Smooth muscle cell (in vitro differentiated cells): ENCODE results near the gene L3MBTL3. TPM values are rescaled to one million over a fixed set of nuclear protein-coding genes. Genes with fewer than 3 reads are reported as not detected.

Source experiments
- DNase-seq: peaks from one replicate; lab custom pipeline; 2025; ENCODE audit not compliant: unreplicated experiment; lab: John Stamatoyannopoulos, UW
- H2AFZ ChIP-seq: fragments of 200-600 bp; sonication (generic); 2 replicates; pipeline ENCODE4 v1.6.0; 2016; ENCODE audit warnings: antibody characterized with exemption, low read depth, mild to moderate bottlenecking
- H3F3A ChIP-seq: fragments of 200-600 bp; sonication (generic); 2 replicates; pipeline ENCODE4 v1.6.0; 2017; ENCODE audit warnings: antibody characterized with exemption, low read depth
- H3K27ac ChIP-seq: fragments of 200-600 bp; sonication (generic); 2 replicates; pipeline ENCODE4 v1.5.1; 2016; ENCODE audit warnings: low read depth, mild to moderate bottlenecking
- H3K27me3 ChIP-seq: fragments of 200-600 bp; sonication (generic); 2 replicates; pipeline ENCODE4 v1.6.1; 2016; ENCODE audit warnings: low read depth, mild to moderate bottlenecking
- H3K36me3 ChIP-seq: fragments of 200-600 bp; sonication (generic); 2 replicates; pipeline ENCODE4 v1.5.1; 2016; ENCODE audit warnings: low read depth
- H3K4me1 ChIP-seq: fragments of 200-600 bp; sonication (generic); 2 replicates; pipeline ENCODE4 v1.5.1; 2016; ENCODE audit warnings: low read depth
- H3K4me2 ChIP-seq: fragments of 200-600 bp; sonication (generic); 2 replicates; pipeline ENCODE4 v1.6.0; 2016; ENCODE audit warnings: mild to moderate bottlenecking
- H3K4me3 ChIP-seq: fragments of 200-600 bp; sonication (generic); 2 replicates; pipeline ENCODE4 v1.5.1; 2016; ENCODE audit warnings: mild to moderate bottlenecking
- H3K79me2 ChIP-seq: fragments of 200-600 bp; sonication (generic); 2 replicates; pipeline ENCODE4 v1.6.0; 2016; ENCODE audit warnings: low read depth, mild to moderate bottlenecking
- H3K9ac ChIP-seq: fragments of 200-600 bp; sonication (generic); 2 replicates; pipeline ENCODE4 v1.6.0; 2016; ENCODE audit warnings: low read depth
- H3K9me3 ChIP-seq: fragments of 200-600 bp; sonication (generic); replicated peaks from 2 replicates; pipeline ENCODE4 v1.5.1; 2016; ENCODE audit warnings: low read depth
- H4K20me1 ChIP-seq: fragments of 200-600 bp; sonication (generic); 2 replicates; pipeline ENCODE4 v1.6.0; 2016; ENCODE audit warnings: low read depth
- WGBS: methylation state at CpG from one replicate; pipeline ENCODE4 v1.1.7; 2016; ENCODE audit warnings: low lambda C conversion rate; 5-methylcytosine and 5-hydroxymethylcytosine counted together
- polyA plus RNA-seq: library from polyadenylated mRNA; unstranded; fragments of >200 nt; fragmentation: Nextera tagmentation; extraction: Ambion mirVana; gene quantifications from 2 replicates; pipeline ENCODE4 v1.2.1, GENCODE V29; 2016
- total RNA-seq: library from RNA; depleted of rRNA; stranded (reverse); fragments of >200 nt; gene quantifications from 2 replicates; pipeline ENCODE4 v1.2.3, GENCODE V29; 2014
- TF ChIP-seq, protein P1 (sequence below): fragments of 200-600 bp; sonication (generic); IDR thresholded peaks from 2 replicates; pipeline ENCODE4 v1.5.1; 2017; ENCODE audit warnings: borderline replicate concordance, mild to moderate bottlenecking, antibody characterized with exemption; ENCODE audit not compliant: insufficient read depth, poor library complexity, severe bottlenecking

L3MBTL3 gene
- total and polyA plus RNA-seq, 2 experiments from 2014 or later = 5.4 to 14.2 TPM

DNA sequence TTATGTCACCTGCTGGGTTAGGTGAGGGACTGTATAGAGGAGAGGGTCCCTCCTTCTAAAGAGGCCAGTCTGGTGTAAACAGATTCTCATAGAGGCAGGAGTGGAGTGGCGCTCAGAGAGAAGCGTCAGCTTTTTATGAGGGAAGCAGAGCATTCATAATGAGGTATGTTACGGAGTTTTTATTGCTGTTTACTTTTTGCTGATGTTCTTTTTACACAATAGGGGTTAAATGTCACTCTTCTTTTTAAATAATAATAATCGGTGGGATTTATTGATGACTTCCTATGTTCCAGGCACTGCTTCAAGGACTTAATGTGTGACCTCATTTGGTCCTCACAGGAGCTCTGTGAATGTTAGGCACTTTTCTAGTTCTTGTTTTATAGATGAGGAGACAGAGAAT lies 79.9 kb downstream of the L3MBTL3 start:
- no peak for DNase-seq
- no peak overlapping the region for H2AFZ ChIP-seq
- H3K27me3 ChIP-seq = no peaks in the 10 kb centered on the region
- no peak overlapping the region for H3K9ac ChIP-seq
- H3K4me1 ChIP-seq = no peaks in the 10 kb centered on the region
- no peaks in the 10 kb centered on the region for H4K20me1 ChIP-seq
- H3K27ac ChIP-seq = no peak overlapping the region
- TF ChIP-seq, protein P1, sequence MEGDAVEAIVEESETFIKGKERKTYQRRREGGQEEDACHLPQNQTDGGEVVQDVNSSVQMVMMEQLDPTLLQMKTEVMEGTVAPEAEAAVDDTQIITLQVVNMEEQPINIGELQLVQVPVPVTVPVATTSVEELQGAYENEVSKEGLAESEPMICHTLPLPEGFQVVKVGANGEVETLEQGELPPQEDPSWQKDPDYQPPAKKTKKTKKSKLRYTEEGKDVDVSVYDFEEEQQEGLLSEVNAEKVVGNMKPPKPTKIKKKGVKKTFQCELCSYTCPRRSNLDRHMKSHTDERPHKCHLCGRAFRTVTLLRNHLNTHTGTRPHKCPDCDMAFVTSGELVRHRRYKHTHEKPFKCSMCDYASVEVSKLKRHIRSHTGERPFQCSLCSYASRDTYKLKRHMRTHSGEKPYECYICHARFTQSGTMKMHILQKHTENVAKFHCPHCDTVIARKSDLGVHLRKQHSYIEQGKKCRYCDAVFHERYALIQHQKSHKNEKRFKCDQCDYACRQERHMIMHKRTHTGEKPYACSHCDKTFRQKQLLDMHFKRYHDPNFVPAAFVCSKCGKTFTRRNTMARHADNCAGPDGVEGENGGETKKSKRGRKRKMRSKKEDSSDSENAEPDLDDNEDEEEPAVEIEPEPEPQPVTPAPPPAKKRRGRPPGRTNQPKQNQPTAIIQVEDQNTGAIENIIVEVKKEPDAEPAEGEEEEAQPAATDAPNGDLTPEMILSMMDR = no peak
- no peaks in the 10 kb centered on the region for H3F3A ChIP-seq
- no peaks in the 10 kb centered on the region for H3K9me3 ChIP-seq
- no peaks in the 10 kb centered on the region for H3K79me2 ChIP-seq
- H3K4me2 ChIP-seq = no peak overlapping the region
- peaks cover 4% of the 10 kb centered on the region for H3K36me3 ChIP-seq
- WGBS = 95% methylated on average over 4 of the region's 4 CpGs
- H3K4me3 ChIP-seq = no peak overlapping the region

DNA sequence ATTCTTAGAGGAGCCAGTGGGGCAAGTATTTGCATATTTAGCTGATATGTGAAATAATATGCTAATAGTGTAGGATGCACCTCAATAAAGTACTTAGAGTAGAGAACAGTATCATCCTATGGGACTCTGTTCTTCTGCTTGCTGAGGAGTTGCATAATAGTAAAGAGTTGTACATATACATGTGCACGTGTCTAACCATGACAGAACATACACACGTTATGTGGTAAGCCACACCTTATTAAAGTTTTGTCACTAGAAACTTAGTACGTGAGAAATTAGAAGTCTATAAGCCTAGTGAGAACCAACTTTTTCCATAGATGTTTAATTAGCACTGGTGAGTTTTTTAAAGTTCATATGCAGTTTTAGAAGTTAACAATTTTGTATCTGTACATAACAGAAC lies 80.7 kb downstream of the L3MBTL3 start:
- H3K4me3 ChIP-seq = no peak overlapping the region
- H3K27ac ChIP-seq = no peak overlapping the region
- H3K4me2 ChIP-seq = no peak overlapping the region
- DNase-seq = no peak
- H3K79me2 ChIP-seq = no peaks in the 10 kb centered on the region
- H3F3A ChIP-seq = no peaks in the 10 kb centered on the region
- no peaks in the 10 kb centered on the region for H4K20me1 ChIP-seq
- H3K4me1 ChIP-seq = peaks cover 3% of the 10 kb centered on the region
- WGBS = 97% methylated on average over 3 of the region's 3 CpGs
- no peak overlapping the region for H2AFZ ChIP-seq
- TF ChIP-seq, protein P1 = no peak
- no peak overlapping the region for H3K9ac ChIP-seq
- H3K27me3 ChIP-seq = no peaks in the 10 kb centered on the region
- H3K9me3 ChIP-seq = no peaks in the 10 kb centered on the region
- peaks cover 4% of the 10 kb centered on the region for H3K36me3 ChIP-seq

DNA sequence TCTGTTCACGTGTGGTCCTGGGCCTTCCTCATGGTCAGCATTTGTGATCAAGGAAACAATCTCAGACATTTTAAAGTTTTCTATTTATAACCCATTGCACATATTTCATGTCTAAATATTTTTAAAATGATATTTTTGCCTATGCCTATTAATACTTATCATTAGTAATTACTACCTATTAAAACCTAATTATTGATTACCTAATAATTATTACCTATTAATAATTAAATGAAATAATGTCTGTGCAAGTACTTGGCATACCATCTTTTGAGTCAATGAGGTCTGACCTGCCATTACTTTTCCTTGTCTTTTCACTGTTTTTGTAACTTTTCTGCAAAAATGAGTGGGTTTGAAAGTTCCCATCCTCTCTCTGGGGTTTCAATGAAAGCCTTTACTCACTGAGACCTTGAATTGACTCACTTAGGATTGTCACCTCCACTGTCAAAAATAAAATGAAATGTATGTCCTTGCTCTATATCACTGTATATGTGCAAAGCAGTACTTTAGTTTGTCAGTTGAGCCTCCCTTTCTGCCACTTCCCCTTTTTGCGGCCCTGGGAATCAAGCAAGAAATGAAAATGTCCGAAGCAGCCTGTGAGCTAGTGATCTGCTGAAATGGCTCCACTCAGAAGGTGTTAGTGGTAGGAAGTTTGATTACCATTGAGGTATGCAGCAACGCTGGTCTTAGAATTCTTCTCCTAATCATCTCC lies 87.8 kb downstream of the L3MBTL3 start:
- WGBS = 97% methylated on average over 4 of the region's 4 CpGs

More for the DNA sequence above, 87.8 kb downstream of the L3MBTL3 start:
- H3K9ac ChIP-seq = no peak overlapping the region
- no peak overlapping the region for H2AFZ ChIP-seq
- DNase-seq = no peak
- H3K4me2 ChIP-seq = no peak overlapping the region
- peaks cover 3% of the 10 kb centered on the region for H3K4me1 ChIP-seq
- H4K20me1 ChIP-seq = no peaks in the 10 kb centered on the region
- no peaks in the 10 kb centered on the region for H3K9me3 ChIP-seq
- no peaks in the 10 kb centered on the region for H3K27me3 ChIP-seq
- no peak overlapping the region for H3K27ac ChIP-seq
- no peak overlapping the region for H3K4me3 ChIP-seq
- no peaks in the 10 kb centered on the region for H3F3A ChIP-seq
- H3K79me2 ChIP-seq = no peaks in the 10 kb centered on the region
- H3K36me3 ChIP-seq = no peaks in the 10 kb centered on the region
- TF ChIP-seq, protein P1 = no peak
